Prostate gland (tissue), 2 donors: ENCODE measurements around the gene GDI1. TPM values are rescaled to one million over a fixed set of nuclear protein-coding genes. Genes with fewer than 3 reads are reported as not detected.

Experiments used
- DNase-seq: peaks from one replicate; pipeline ENCODE4 v3.0.0-alpha.2; 2019; ENCODE audit warnings: low spot score
- H3K27ac ChIP-seq, 2 donors: fragments of 200-600 bp; sonication (generic); 2 replicates each; pipeline ENCODE4 v1.5.1; 2017 to 2019
- H3K27me3 ChIP-seq: fragments of 200-600 bp; sonication (generic); replicated peaks from 2 replicates; pipeline ENCODE4 v1.5.1; 2019; ENCODE audit not compliant: insufficient read depth
- H3K36me3 ChIP-seq, 2 donors: fragments of 200-600 bp; sonication (generic); 1 replicate in 1 of 2; 2 replicates in 1 of 2; pipeline versions ENCODE4 v1.5.1 to v1.8.1; 2017 to 2019
- H3K4me1 ChIP-seq: fragments of 200-600 bp; sonication (generic); replicated peaks from 2 replicates; pipeline ENCODE4 v1.5.1; 2019
- H3K4me3 ChIP-seq, 2 donors: fragments of 200-600 bp; sonication (generic); 2 replicates each; pipeline ENCODE4 v1.5.1; 2017 to 2019
- H3K9me3 ChIP-seq: fragments of 200-600 bp; sonication (generic); 2 replicates; pipeline ENCODE4 v1.5.1; 2017
- CTCF ChIP-seq, 4 experiments: fragments of 200-600 bp in 2 of 4; fragments of 450-650 bp in 2 of 4; sonication (generic) in 2 of 4; IDR thresholded peaks; 1 replicate in 3 of 4; 2 replicates in 1 of 4; pipeline ENCODE4 v1.5.1; 2016 to 2019; ENCODE audit warnings: antibody characterized with exemption in 4 of 4, mild to moderate bottlenecking in 2 of 4, moderate library complexity in 2 of 4
- POLR2A ChIP-seq: fragments of 450-650 bp; IDR thresholded peaks from one replicate; pipeline ENCODE4 v1.6.1; 2016; ENCODE audit warnings: antibody characterized with exemption, mild to moderate bottlenecking
- POLR2AphosphoS5 ChIP-seq: sonication (generic); formaldehyde crosslinking; IDR thresholded peaks from one replicate; pipeline ENCODE4 v1.6.1; 2017; ENCODE audit warnings: antibody characterized with exemption
- WGBS: methylation state at CpG from one replicate; pipeline ENCODE4 v1.1.5; 2018; 5-methylcytosine and 5-hydroxymethylcytosine counted together
- intact Hi-C: fragments of 100-400 bp; cut with DNase I; formaldehyde crosslinking; loops from one replicate; pipeline ENCODE4 v1.14.2; 2022
- total RNA-seq, 2 donors: library from RNA; depleted of rRNA; stranded (reverse); fragments of >200 nt; gene quantifications; one replicate each; pipeline ENCODE4 v1.1.0, GENCODE V29; 2016

GDI1 gene
- total RNA-seq, 2 donors from 2014 or later, result 52.9 to 148 TPM

DNA sequence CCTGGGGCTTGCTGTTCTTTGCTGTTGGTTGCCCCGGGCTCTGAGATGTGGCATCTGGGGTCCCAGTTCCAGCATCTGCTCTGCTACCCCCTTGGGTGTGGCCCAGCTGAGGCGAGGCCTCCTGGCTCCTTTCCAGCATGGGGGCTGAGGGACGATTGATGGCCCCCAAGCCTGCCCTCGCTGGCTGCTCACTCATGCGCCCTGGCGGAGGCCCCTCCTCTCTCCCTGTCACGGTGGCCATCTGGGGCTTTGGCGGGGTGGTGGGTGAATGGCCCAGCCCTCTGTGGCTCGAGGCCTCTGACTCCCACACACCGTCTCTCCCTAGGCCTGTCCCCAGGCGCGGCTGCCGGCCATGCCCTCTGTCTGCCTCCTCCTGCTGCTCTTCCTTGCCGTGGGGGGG lies 22.9 kb downstream of the GDI1 start:
- Histone ChIP-seq H3K4me3 (peak overlapping the region in 1 of 2 donors; percentile 53), H3K9me3 (no peaks in the 10 kb centered on the region), H3K36me3 (no peaks in the 10 kb centered on the region), H3K27me3 (no peaks in the 10 kb centered on the region), H3K27ac (no peak overlapping the region), H3K4me1 (peaks cover 3% of the 10 kb centered on the region)
- TF ChIP-seq CTCF (IDR thresholded peaks at IDR 0.05), result no peak
- TF ChIP-seq POLR2A, result no peak
- TF ChIP-seq POLR2AphosphoS5, result no peak
- WGBS, result 47% methylated on average over 3 of the region's 14 CpGs
- DNase-seq, result no peak
- intact Hi-C loops, result no loop called here

DNA sequence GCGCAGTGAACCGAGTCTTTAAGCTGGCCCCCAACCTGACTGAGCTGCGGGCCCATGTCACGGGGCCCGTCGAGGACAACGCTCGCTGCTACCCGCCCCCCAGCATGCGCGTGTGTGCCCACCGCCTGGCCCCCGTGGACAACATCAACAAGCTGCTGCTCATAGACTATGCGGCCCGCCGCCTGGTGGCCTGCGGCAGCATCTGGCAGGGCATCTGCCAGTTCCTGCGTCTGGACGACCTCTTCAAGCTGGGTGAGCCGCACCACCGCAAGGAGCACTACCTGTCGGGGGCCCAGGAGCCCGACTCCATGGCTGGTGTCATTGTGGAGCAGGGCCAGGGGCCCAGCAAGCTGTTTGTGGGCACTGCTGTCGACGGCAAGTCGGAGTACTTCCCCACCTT lies 23.4 kb downstream of the GDI1 start:
- 70% methylated on average over 4 of the region's 26 CpGs for WGBS
- Histone ChIP-seq H3K4me1 (peaks cover 3% of the 10 kb centered on the region), H3K36me3 (no peaks in the 10 kb centered on the region), H3K4me3 (no peak overlapping the region), H3K27ac (no peak overlapping the region), H3K9me3 (no peaks in the 10 kb centered on the region), H3K27me3 (no peaks in the 10 kb centered on the region)
- TF ChIP-seq POLR2A (no peak), CTCF (IDR thresholded peaks at IDR 0.05) (peak in 2 of 4 experiments; percentile 17 to 28), POLR2AphosphoS5 (no peak)
- intact Hi-C loops, result no loop called here
- DNase-seq, result no peak

- DNase-seq, result no peak
- no peaks in the 10 kb centered on the region for H3K9me3 ChIP-seq
- H3K27ac ChIP-seq, result no peak overlapping the region
- H3K36me3 ChIP-seq, result no peaks in the 10 kb centered on the region
- 54% methylated on average over 2 of the region's 8 CpGs for WGBS
- H3K4me3 ChIP-seq, result no peak overlapping the region
- H3K27me3 ChIP-seq, result no peaks in the 10 kb centered on the region
- peaks cover 3% of the 10 kb centered on the region for H3K4me1 ChIP-seq
- TF ChIP-seq POLR2AphosphoS5 (no peak), CTCF (IDR thresholded peaks at IDR 0.05) (no peak), POLR2A (no peak)
- intact Hi-C loops, result no loop called here
These were observed 25.4 kb downstream of the GDI1 start for GRCh38 chrX:154462396-154462795.

GRCh38 chrX:154463611-154464220 lies 26.8 kb downstream of the GDI1 start:
- H3K36me3 ChIP-seq, result no peaks in the 10 kb centered on the region
- intact Hi-C loops, result no loop called here
- 86% methylated on average over 10 of the region's 36 CpGs for WGBS

More at GRCh38 chrX:154463611-154464220, 26.8 kb downstream of the GDI1 start:
- Histone ChIP-seq H3K4me1 (peaks cover 3% of the 10 kb centered on the region), H3K4me3 (no peak overlapping the region), H3K27ac (no peak overlapping the region), H3K9me3 (no peaks in the 10 kb centered on the region), H3K27me3 (no peaks in the 10 kb centered on the region)
- DNase-seq, result no peak
- TF ChIP-seq POLR2A (no peak), POLR2AphosphoS5 (no peak), CTCF (IDR thresholded peaks at IDR 0.05) (no peak)
